ENCODE data around the gene ANO10.
"Not testable (repeated sequence)": the region's sequence is repeated elsewhere in the genome, so short reads cannot be mapped to it uniquely, and the experiment has no call there.

ANO10 gene

GRCh38 chr3:43369404-43370292, 252.2 kb downstream of the ANO10 start:
- FAIRE-seq = no peak

GRCh38 chr3:43366885-43367284, 254.9 kb downstream of the ANO10 start:
- FAIRE-seq = no peak

- no peak for FAIRE-seq
These were observed 255.3 kb downstream of the ANO10 start for GRCh38 chr3:43366481-43366880.

GRCh38 chr3:43365601-43366305, 256.1 kb downstream of the ANO10 start:
- no peak for FAIRE-seq

GRCh38 chr3:43364926-43365325, 256.9 kb downstream of the ANO10 start:
- no peak for FAIRE-seq

GRCh38 chr3:43364494-43364893, 257.3 kb downstream of the ANO10 start:
- no peak for FAIRE-seq

GRCh38 chr3:43363621-43364266, 258.1 kb downstream of the ANO10 start:
- FAIRE-seq = no peak

- no peak for FAIRE-seq
These were observed 258.9 kb downstream of the ANO10 start for GRCh38 chr3:43362961-43363360.

- FAIRE-seq = no peak
These were observed 259.6 kb downstream of the ANO10 start for GRCh38 chr3:43362183-43362582.

GRCh38 chr3:43361077-43361476, 260.7 kb downstream of the ANO10 start:
- no peak for FAIRE-seq

- FAIRE-seq = not testable (repeated sequence)
These were observed 265.8 kb downstream of the ANO10 start for GRCh38 chr3:43356033-43356432.

GRCh38 chr3:43353923-43354670, 267.7 kb downstream of the ANO10 start:
- no peak for FAIRE-seq

GRCh38 chr3:43353393-43353792, 268.4 kb downstream of the ANO10 start:
- FAIRE-seq = no peak

- FAIRE-seq = no peak
These were observed 272.1 kb downstream of the ANO10 start for GRCh38 chr3:43349716-43350115.

- FAIRE-seq = no peak
These were observed 272.8 kb downstream of the ANO10 start for GRCh38 chr3:43348852-43349574.

GRCh38 chr3:43348350-43348749, 273.5 kb downstream of the ANO10 start:
- no peak for FAIRE-seq

GRCh38 chr3:43347774-43348173, 274.0 kb downstream of the ANO10 start:
- no peak for FAIRE-seq

GRCh38 chr3:43346978-43347749, 274.6 kb downstream of the ANO10 start:
- no peak for FAIRE-seq

GRCh38 chr3:43345877-43346276, 275.9 kb downstream of the ANO10 start:
- FAIRE-seq = no peak

GRCh38 chr3:43345246-43345645, 276.6 kb downstream of the ANO10 start:
- FAIRE-seq = no peak

GRCh38 chr3:43344520-43344919, 277.3 kb downstream of the ANO10 start:
- no peak for FAIRE-seq
